NCI-H2227 treated with DMSO at 0.1 percent for 48 hours (cell line): ENCODE results near the gene ZNF341.
"Not testable (repeated sequence)": the region's sequence is repeated elsewhere in the genome, so short reads cannot be mapped to it uniquely, and the experiment has no call there.

ENCODE experiments used
- DNase-seq: peaks from one replicate; lab custom pipeline; 2025; lab: John Stamatoyannopoulos, UW

ZNF341 gene

DNA sequence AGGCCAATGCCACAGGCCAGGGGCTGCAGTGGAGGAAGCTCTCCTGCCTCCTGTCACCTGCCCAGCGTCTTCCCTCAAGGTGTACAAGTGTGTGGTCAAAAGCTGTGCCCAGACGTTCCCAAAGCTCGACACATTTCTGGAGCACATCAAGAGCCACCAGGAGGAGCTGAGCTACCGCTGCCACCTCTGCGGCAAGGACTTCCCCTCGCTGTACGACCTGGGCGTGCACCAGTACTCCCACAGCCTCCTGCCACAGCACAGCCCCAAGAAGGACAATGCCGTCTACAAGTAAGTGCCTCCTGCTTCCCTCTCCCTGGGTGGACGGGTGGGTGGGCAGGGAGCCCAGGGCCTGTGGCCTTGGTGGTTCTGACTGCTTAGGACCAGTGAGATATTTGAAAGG, 38.2 kb downstream of the ZNF341 start:
- DNase-seq, result no peak

DNA sequence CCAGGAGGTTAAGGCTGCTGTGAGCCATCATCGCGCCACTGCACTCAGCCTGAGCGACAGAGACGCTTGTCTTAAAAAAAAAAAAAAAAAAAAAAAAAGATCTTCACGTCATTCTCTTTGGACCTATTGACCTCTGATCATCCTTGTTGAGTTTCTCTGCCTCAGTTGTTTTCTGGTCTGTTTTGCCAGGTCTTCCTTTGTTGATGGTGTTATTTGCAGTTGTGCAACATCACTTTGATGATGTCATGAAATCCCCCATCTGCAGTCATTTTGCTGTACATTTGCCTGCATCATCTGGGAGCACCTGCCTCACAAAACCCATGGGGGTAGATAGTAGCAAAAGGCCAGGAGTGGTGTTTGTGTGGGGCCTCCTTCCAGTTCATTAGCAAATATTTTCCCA, 40.1 kb downstream of the ZNF341 start:
- no peak for DNase-seq

GRCh38 chr20:33772439-33772838, 40.6 kb downstream of the ZNF341 start:
- no peak for DNase-seq

- no peak for DNase-seq
Observed at GRCh38 chr20:33773412-33774089, 41.8 kb downstream of the ZNF341 start.

- DNase-seq, result no peak
Observed at GRCh38 chr20:33777816-33778215, 46.0 kb downstream of the ZNF341 start.

DNA sequence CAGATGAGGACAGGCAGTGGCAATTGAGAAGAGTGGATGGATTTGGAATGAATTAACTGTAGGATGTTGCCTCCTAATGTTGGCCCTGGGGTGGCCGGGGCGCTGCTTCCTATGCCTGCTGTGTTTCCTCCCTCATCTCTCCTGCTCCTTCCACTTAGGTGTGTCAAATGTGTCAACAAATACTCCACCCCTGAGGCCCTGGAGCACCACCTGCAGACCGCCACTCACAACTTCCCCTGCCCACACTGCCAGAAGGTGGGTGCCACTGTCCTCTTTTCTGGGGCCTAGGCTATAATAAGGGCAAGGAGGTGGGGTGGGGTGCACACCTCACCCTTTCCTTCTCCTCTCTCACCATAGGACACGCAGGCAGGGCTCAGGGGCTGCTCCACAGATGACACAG, 49.3 kb downstream of the ZNF341 start:
- DNase-seq, result no peak

DNA sequence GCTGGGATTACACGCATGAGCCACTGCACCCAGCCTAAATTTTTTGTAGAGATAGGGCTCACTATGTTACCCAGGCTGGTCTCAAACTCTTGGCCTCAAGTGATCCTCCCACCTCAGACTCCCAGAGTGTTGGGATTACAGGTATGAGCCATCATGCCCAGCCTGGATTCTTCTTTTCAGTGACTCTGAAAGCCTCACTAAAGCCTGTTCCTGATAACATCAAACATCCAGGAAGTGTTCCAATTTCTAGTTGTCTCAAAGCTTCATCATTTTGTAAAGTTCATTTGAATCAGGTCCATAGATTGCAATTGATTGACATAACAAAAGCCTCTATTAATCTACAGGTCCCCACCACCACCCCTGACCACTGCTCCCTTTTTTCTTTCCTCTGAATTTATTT, 50.1 kb downstream of the ZNF341 start:
- DNase-seq, result no peak

DNA sequence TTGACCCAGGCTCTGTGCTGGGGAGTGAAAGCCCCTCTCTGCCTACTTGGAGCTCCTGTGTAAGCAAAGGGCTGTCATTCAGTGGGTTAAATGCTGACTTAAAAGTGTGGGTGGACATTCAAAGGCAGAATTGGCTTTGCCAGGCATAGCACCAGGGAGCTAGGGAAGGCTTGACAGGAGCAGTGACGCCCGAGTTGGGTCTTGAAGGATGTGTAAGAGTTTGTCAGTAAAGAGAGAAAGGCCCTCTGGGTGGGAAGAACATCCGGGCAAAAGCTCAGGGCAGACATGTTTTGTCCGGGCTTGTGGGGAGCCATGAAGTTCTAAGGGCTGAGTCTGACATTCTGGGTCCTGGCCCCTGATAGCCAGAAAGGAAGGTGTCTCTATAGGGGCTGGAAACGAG, 51.5 kb downstream of the ZNF341 start:
- DNase-seq, result no peak

DNA sequence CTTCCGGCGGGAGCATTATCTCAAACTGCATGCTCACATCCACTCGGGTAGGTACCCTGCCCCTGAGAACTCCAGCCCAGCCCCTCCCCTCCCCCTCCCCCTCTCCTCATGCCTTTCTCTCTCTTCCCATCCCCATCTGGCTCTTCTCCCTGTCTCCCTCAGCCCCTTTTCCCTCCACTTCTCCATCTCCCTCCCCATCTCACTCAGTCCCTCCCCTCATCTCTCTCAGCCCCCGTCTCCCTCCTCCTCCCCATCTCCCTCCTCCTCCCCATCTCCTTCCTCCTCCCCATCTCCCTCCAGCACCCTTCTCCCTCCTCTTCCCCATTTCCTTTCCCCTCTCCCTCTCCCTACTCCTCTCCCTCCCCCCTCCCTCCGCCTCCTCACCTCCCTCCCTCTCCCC, 52.0 kb downstream of the ZNF341 start:
- no peak for DNase-seq

DNA sequence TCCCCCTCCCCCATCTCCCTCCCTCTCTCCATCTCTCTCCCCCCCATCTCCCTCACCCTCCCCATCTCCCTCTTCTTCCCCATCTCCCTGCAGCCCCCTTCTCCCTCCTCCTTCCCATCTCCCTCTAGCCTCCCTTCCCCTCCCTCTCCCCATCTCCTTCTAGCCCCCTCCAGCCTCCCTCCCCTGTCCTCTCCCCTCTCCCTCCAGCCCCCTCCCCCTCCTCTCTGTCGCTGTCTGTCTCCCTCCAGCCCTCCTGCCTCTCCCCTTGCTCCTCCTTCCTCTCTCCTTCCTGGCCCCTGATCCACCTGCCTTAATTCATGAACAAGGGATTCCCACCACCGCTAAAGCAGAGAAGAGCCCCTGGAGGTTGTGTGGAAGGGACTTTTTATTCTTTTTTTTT, 52.4 kb downstream of the ZNF341 start:
- DNase-seq, result no peak

DNA sequence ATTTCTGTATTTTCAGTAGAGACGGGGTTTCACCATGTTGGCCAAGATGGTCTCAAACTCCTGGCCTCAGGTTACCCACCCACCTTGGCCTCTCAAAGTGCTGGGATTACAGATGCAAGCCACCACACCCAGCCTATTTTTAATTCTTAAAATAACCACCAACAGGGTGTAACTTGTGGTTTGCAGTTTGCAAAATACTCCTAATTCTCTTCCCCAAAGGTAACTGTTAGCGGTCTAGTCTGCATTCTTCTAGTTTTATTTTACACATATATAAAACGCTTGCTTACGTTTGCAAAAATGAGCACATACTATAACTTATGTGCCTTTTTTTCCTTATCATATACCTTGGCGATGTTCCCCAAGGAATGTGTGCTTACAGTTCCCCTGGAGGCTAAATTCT, 53.7 kb downstream of the ZNF341 start:
- no peak for DNase-seq

DNA sequence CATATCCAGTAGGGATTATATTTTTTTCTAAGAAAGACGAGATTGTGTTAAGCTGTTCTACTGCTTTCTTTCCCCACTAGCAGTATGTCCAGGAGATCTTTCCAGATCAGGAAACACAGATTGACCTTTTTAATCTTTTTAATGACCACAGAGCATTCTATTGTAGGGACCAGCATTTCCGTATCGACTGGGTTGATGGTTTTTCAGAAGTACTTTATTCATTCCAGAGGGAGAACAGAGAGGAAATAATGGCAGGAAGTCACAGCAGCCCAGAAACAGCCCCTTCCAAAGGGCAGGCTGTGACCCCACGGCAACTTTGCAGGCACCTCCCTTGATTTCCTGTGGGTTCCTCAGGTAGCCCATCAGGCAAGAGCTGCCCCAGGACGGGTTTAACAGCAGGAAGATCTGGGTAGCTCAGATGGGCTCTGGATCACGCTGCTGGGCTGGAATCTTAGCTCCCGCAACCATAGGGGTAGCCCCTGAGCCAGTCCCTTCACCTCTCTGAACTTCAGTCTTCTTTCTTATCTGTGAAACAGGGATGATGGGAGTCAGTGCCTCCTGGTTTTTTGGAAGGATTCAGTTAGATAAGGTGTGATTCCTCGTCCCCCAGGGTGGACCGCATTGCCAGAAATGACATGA, 55.6 kb downstream of the ZNF341 start:
- no peak for DNase-seq

- no peak for DNase-seq
Observed at GRCh38 chr20:33788351-33789049, 56.7 kb downstream of the ZNF341 start.

DNA sequence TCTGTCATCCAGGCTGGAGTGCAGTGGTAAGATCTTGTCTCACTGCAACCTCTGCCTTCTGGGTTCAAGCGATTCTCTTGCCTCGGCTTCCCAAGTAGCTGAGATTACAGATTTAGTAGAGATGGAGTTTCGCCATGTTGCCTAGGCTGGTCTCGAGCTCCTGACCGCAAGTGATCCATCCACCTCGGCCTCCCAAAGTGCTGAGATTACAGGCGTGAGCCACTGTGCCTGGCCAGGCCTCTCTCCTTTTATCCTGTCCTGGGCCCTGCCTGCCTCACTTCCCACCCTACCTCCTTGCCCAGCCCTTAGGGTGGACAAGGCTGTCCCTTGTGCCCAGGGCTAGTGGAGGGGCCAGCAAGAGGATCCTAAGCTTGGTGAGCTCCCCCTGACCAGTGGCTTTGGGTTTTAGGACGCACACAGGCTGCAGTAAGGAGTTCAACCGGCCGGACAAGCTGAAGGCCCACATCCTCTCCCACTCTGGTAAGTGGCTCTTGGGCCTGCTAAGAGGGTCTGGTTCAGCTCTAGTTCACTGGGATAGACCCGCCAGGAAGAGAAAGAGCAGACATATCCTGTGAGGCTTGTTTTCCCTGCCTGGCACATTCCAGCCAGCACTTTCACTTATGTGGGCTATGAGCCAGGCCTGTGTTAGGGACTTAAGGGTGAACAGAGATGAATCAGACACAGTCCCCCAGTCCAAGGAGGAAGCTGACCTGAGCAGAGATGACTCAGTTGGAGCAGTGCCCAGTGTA, 57.5 kb downstream of the ZNF341 start:
- no peak for DNase-seq

GRCh38 chr20:33789858-33790182, 58.0 kb downstream of the ZNF341 start:
- no peak for DNase-seq

GRCh38 chr20:33790566-33790965, 58.8 kb downstream of the ZNF341 start:
- DNase-seq, result peak; percentile 14

- no peak for DNase-seq
Observed at GRCh38 chr20:33791021-33791420, 59.2 kb downstream of the ZNF341 start.

DNA sequence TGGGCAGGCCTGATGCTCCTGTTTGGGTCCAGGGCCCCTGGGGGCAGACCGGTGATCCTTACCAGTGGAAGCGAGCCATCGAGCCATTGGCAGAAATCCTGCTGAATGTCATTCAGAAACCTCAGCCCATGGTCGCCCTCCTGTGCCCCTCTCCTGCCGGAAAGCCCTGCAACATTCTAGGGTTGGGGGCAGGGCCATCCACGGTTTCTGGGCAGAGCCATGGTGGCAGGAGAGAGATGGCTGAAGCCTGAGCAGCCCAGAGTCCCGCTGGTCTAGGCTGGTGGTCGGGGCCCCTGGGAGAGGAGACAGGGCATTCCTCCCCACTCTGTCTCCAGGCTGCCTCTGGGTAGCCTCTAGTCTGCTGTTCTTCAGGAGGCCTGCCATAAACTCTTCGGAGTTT, 59.7 kb downstream of the ZNF341 start:
- no peak for DNase-seq

DNA sequence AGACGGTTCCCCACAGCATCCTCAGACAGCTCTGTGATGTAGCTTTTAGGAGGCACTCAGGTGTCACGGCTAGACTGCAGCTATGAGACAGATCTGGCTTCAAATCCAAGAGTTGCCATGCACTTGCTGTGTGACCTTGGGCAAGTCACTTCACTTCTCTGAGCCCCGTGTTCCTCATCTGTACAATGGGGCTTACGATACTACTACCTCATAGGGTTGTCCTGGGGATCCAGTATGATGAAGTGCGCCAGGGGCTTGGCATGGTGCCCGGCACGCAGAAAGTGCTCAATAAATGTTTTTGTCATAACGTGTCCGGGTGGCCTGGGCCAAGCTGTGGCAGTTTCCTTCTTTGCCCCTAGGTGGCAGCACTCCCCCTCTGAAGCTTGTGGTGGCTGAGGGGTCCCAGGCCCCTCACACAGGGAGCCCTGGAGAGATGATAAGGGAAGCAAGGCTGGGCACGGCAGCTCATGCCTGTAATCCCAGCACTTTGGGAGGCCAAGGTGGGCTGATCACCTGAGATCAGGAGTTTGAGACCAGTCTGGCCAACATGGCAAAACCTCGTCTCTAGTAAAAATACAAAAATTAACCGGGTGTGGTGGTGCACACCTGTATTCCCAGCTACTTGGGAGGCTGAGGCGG, 60.3 kb downstream of the ZNF341 start:
- DNase-seq, result peak; percentile 4

- DNase-seq, result not testable (repeated sequence)
Observed at GRCh38 chr20:33792598-33792989, 60.8 kb downstream of the ZNF341 start.

DNA sequence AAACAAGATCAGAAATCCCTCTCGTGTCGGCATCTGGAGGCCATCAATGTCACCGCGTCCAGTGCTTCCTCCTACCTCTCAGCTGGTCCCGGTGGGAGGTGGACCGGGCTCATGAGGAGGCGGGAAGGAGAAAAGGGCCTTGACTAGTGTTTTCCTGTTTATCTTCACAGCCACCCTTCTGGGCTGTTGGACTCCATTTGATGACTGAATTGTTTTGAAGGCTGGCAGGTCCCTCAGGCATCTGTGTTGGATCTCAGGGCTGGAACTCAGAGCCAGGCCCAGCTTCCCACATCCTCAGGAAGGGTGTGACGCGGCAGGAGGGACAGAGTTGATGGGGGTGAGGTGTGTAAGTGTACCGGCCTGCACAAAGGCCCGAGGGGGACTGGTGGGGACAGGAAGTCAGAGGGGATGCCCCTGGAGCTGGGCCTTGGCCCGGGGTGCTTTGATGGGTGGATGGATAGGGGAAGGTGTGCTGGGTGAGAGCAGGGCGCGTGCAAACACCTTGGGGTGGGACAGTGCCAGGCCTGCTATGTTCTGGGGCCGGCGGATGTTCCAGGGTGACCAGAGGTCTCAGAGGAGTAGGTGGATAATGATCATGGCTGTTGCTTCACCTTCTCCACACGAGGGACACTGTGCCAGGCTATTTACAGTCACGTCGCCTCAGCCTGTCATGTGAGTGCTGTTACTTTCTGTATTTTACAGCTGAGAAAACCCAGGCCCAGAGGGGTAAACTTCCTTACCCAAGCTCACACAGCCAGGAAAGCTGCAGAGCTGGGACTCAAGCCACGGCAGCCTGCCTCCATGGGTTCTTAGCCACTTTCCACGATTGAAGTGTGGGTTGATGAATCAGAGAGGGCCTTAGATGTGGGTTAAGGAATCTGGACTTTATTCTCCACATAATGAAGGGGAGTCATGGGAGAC, 61.5 kb downstream of the ZNF341 start:
- DNase-seq, result no peak
